GM12892 (cell line): ENCODE measurements around the gene AGR3.

ENCODE experiments used
- POLR2A ChIP-seq: IDR thresholded peaks from 2 replicates; pipeline ENCODE4 v1.6.1; 2011; ENCODE audit warnings: low read depth, low read length, control low read depth
- POLR2AphosphoS5 ChIP-seq: IDR thresholded peaks from 2 replicates; pipeline ENCODE4 v1.6.1; 2011; ENCODE audit warnings: low read depth, low read length, control low read depth
- TAF1 ChIP-seq: IDR thresholded peaks from 2 replicates; pipeline ENCODE4 v1.6.1; 2011; ENCODE audit warnings: low read depth, mild to moderate bottlenecking, control low read depth, low read length, borderline replicate concordance

- TF ChIP-seq POLR2AphosphoS5 (no peak), POLR2A (no peak), TAF1 (no peak)
Measured at GRCh38 chr7:16919440-16919839, 37.7 kb upstream of the AGR3 start.
